Measurements from ENCODE around the gene FOXJ3. TPM values are rescaled to one million over a fixed set of nuclear protein-coding genes. Genes with fewer than 3 reads are reported as not detected.

The FOXJ3 gene
- total RNA-seq, 4 donors from 2014 or later, result 34.5 to 40.0 (median 36.1) TPM

- H3K4me3 ChIP-seq, result no peak overlapping the region
- H3K4me1 ChIP-seq, result peaks cover 35 to 63% (median 55%) of the 10 kb centered on the region in 4 donors
- H3K36me3 ChIP-seq, result peaks cover 0 to 8% (median 0%) of the 10 kb centered on the region in 4 donors
- TF ChIP-seq POLR2A (IDR thresholded peaks at IDR 0.05; ENCODE audit: low read depth), result no peak
- TF ChIP-seq EP300 (IDR thresholded peaks at IDR 0.05), result no peak
- TF ChIP-seq CTCF (IDR thresholded peaks at IDR 0.05), result no peak
- no peak for TF ChIP-seq POLR2AphosphoS5 (IDR thresholded peaks at IDR 0.05)
- no peak for DNase-seq (ENCODE audit: extremely low spot score)
- intact Hi-C loops (cut with DNase I), result no loop called here
- 0% methylated on average over 1 of the region's 1 CpG for WGBS
- no peak overlapping the region for H3K27ac ChIP-seq (replicated peaks in 1 of 4)
- no peaks in the 10 kb centered on the region for H3K9me3 ChIP-seq
- H3K27me3 ChIP-seq, result no peaks in the 10 kb centered on the region
These were observed 23.9 kb downstream of the FOXJ3 start for GRCh38 chr1:42311138-42311537.

GRCh38 chr1:42306977-42307376 is 28.1 kb downstream of the FOXJ3 start:
- WGBS, result 100% methylated on average over 1 of the region's 1 CpG
- intact Hi-C loops (cut with DNase I), result no loop called here
- H3K9me3 ChIP-seq, result no peaks in the 10 kb centered on the region

GRCh38 chr1:42305639-42306038 is 29.4 kb downstream of the FOXJ3 start:
- no peaks in the 10 kb centered on the region for H3K9me3 ChIP-seq
- H3K4me3 ChIP-seq, result no peak overlapping the region
- no peak overlapping the region for H3K27ac ChIP-seq (replicated peaks in 1 of 4)
- no peak for TF ChIP-seq POLR2AphosphoS5 (IDR thresholded peaks at IDR 0.05)
- TF ChIP-seq CTCF (IDR thresholded peaks at IDR 0.05), result no peak
- TF ChIP-seq EP300 (IDR thresholded peaks at IDR 0.05), result no peak
- TF ChIP-seq POLR2A (IDR thresholded peaks at IDR 0.05; ENCODE audit: low read depth), result no peak
- 85% methylated on average over 5 of the region's 5 CpGs for WGBS
- intact Hi-C loops (cut with DNase I), result no loop called here
- peaks cover 0 to 15% (median 8%) of the 10 kb centered on the region in 4 donors for H3K4me1 ChIP-seq
- no peaks in the 10 kb centered on the region for H3K27me3 ChIP-seq
- H3K36me3 ChIP-seq, result peaks cover 0 to 7% (median 3%) of the 10 kb centered on the region in 4 donors
- no peak for DNase-seq (ENCODE audit: extremely low spot score)

More at GRCh38 chr1:42306977-42307376, 28.1 kb downstream of the FOXJ3 start:
- no peaks in the 10 kb centered on the region for H3K27me3 ChIP-seq
- H3K36me3 ChIP-seq, result peaks cover 0 to 8% (median 2%) of the 10 kb centered on the region in 4 donors
- no peak overlapping the region for H3K4me3 ChIP-seq
- H3K27ac ChIP-seq (replicated peaks in 1 of 4), result no peak overlapping the region
- H3K4me1 ChIP-seq, result peaks cover 0 to 25% (median 20%) of the 10 kb centered on the region in 4 donors
- TF ChIP-seq CTCF (IDR thresholded peaks at IDR 0.05), result no peak
- TF ChIP-seq POLR2A (IDR thresholded peaks at IDR 0.05; ENCODE audit: low read depth), result no peak
- TF ChIP-seq POLR2AphosphoS5 (IDR thresholded peaks at IDR 0.05), result no peak
- TF ChIP-seq EP300 (IDR thresholded peaks at IDR 0.05), result no peak
- no peak for DNase-seq (ENCODE audit: extremely low spot score)

- no peaks in the 10 kb centered on the region for H3K27me3 ChIP-seq
- TF ChIP-seq EP300 (IDR thresholded peaks at IDR 0.05), result no peak
- no peak for TF ChIP-seq POLR2A (IDR thresholded peaks at IDR 0.05; ENCODE audit: low read depth)
- TF ChIP-seq CTCF (IDR thresholded peaks at IDR 0.05), result no peak
- no peak for TF ChIP-seq POLR2AphosphoS5 (IDR thresholded peaks at IDR 0.05)
- peaks cover 0 to 6% (median 0%) of the 10 kb centered on the region in 4 donors for H3K36me3 ChIP-seq
- H3K27ac ChIP-seq (replicated peaks in 1 of 4), result no peak overlapping the region
- no peak overlapping the region for H3K4me3 ChIP-seq
- H3K9me3 ChIP-seq, result no peaks in the 10 kb centered on the region
- 100% methylated on average over 1 of the region's 1 CpG for WGBS
- no peak for DNase-seq (ENCODE audit: extremely low spot score)
- intact Hi-C loops (cut with DNase I), result no loop called here
- peaks cover 0 to 13% (median 6%) of the 10 kb centered on the region in 4 donors for H3K4me1 ChIP-seq
These were observed 33.0 kb downstream of the FOXJ3 start for GRCh38 chr1:42302034-42302433.

DNA sequence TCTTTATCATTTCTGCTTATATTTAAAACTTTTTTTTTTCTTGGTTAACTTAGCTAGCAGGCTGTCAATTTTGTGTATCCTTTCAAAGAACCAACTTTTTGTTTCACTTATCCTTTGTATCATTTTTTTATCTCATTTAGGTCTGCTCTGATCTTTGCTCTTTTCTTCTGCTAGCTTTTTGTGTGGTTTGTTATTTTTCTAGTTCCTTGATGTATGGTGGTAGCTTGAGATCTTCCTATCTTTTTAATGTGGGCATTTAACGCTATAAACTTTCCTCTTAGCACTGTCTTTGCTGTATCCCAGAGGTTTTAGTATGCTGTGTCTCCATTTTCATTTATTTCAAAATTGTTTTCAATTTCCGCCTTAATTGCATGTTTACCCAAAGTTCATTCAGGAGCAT is 36.5 kb downstream of the FOXJ3 start:
- Histone ChIP-seq H3K4me3 (no peak overlapping the region), H3K27me3 (no peaks in the 10 kb centered on the region), H3K4me1 (no peaks in the 10 kb centered on the region), H3K36me3 (peaks cover 0 to 6% (median 0%) of the 10 kb centered on the region in 4 donors), H3K9me3 (no peaks in the 10 kb centered on the region), H3K27ac (replicated peaks in 1 of 4) (no peak overlapping the region)
- 100% methylated on average over 2 of the region's 2 CpGs for WGBS
- TF ChIP-seq EP300 (IDR thresholded peaks at IDR 0.05), result no peak
- TF ChIP-seq POLR2A (IDR thresholded peaks at IDR 0.05; ENCODE audit: low read depth), result no peak
- no peak for TF ChIP-seq CTCF (IDR thresholded peaks at IDR 0.05)
- TF ChIP-seq POLR2AphosphoS5 (IDR thresholded peaks at IDR 0.05), result no peak
- intact Hi-C loops (cut with DNase I), result no loop called here
- no peak for DNase-seq (ENCODE audit: extremely low spot score)

All from esophagus muscularis mucosa (tissue), 4 donors.